GM19324 (cell line): Measurements from ENCODE around the gene CCL5.

Experiments
- ATAC-seq: cut with Tn5 transposase; IDR thresholded peaks from one replicate; pipeline ENCODE4 v1.9.1; 2021; ENCODE audit warnings: mild to moderate bottlenecking, moderate library complexity; ENCODE audit not compliant: unreplicated experiment, low FRiP score

Gene CCL5

DNA sequence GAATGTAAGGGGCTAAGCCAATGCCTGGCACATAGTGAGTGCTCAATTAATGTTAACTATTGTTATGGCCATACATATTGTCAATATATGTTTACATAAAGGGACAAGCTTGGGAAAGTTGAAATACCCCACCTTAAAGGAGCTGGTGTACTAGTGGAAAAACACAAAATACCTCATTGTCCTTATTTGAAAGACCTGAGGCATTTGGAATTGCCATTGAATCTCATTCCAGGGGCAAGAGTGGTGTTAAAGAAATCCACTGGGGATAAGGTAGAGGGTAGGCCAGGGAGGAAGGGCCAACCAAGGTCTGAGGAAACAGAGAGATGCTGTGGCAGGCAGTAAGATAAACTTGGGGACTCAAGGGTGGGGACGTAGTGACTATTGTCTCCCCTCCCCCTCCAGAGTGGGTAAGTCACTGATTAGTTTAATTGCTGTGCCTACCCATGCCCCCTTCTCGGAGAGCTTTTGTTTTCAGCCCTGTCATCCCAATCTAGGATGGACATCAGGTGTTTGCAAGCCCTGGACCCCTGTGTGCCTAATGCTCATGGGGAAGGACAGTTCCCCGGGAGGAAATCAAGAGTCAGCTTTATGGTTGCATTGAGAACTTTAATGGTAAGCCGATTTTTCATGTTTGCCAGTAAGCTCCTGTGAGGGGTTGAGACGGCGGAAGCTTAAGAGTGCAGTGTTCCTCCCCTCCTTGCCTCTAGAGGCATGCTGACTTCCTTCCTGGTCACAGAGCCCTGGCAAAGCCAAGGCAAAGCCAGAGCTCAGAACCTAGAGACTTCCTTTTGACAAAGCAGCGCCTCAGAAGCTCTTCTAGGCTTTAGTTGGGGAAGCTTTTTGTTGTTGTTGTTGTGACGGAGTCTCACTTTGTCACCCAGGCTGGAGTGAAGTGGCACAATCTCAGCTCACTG lies 9.0 kb downstream of the CCL5 start:
- no peak for ATAC-seq

- no peak for ATAC-seq
Measured at GRCh38 chr17:35868737-35869136, 11.4 kb downstream of the CCL5 start, which contains the start of gene HEATR9. TSS of gene HEATR9 (minus strand) at chr17:35868891. CDS start at chr17:35868742, 149 bp downstream.

GRCh38 chr17:35867574-35867973 lies 12.6 kb downstream of the CCL5 start:
- ATAC-seq, result no peak

- no peak for ATAC-seq
Measured at GRCh38 chr17:35866341-35866950, 13.7 kb downstream of the CCL5 start.

GRCh38 chr17:35865412-35866340 lies 14.5 kb downstream of the CCL5 start:
- ATAC-seq, result no peak

DNA sequence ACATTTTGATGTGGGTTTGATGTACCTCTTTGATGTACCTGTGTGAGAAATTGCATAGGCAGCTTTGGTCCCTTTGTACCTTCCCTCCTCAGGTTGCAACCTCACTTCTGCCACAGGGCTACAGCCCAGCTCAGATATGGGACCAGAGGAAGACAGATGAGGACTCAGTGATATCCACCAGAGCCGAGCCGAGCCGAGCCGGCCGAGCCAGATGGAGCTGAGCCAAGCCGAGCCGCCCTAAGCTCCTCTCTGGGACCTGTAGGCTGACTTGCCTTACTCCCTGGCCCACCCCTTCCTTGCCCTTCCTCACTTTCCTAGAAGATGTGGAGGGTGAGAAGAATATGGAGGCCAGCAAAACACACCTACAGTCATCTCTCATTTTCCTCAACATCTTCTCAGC lies 15.3 kb downstream of the CCL5 start:
- ATAC-seq, result no peak

DNA sequence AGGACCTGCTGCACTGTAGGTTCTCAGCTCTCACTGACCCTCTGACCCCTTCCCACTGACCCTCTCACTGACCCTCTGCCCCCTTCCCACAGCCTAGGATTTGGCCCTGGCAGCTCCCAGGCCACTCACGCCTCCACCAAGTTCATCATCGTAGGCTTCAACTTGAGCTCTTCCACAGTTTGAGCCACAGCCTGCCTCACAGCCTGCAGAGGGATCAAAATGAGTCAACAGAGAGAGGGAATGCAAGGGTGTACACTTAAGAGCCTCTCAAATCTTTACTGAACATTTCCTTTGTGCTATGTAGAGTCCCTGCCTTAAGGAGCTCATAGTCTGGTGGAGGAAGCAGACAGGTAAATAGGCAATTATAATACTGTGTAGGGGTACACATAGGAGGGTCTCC lies 23.6 kb downstream of the CCL5 start:
- no peak for ATAC-seq

- no peak for ATAC-seq
Measured at GRCh38 chr17:35855965-35856364, 24.2 kb downstream of the CCL5 start.

GRCh38 chr17:35849469-35850348 lies 30.5 kb downstream of the CCL5 start:
- ATAC-seq, result no peak

GRCh38 chr17:35847633-35848373 lies 32.4 kb downstream of the CCL5 start:
- ATAC-seq, result no peak

DNA sequence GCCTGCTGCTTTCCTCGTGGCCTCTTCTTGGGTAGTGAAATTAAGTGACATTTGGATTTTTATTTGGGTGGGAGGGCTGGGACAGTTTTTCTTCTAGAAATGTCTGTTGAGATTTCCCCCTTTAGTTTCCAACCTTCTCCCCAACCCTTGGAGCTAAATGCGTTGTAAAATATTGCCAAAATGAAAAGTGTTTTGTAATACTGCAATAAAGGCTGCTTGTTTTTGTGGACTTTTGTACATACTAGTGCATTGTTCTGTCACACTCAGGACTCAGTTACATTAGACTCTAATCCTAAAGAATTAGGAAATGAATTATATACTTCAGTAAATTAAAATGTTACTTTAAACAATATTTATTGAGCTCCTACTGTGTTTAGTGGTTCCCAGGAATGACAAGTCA lies 33.2 kb downstream of the CCL5 start:
- ATAC-seq, result no peak

- ATAC-seq, result no peak
Measured at GRCh38 chr17:35846055-35846809, 33.9 kb downstream of the CCL5 start.

- no peak for ATAC-seq
Measured at GRCh38 chr17:35844547-35844946, 35.6 kb downstream of the CCL5 start.

DNA sequence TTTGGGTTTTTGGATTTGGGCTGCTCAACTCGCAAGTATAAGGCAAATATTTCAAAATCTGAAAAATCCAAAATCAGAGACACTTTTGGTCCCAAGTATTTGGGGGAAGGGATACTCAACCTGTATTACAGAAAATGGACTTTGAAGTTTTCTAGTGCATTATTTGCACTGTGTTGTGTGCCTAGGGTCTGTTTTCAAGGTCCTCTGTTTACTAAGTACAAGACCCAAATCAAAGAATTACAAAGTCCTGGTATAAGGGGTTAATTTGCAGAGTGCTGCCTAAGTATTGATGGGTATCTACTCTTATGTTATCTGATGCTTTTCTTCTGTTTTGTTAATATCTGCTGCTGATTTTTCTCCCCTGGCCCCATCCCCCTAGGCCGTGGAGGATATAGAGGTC lies 36.5 kb downstream of the CCL5 start:
- ATAC-seq, result no peak

DNA sequence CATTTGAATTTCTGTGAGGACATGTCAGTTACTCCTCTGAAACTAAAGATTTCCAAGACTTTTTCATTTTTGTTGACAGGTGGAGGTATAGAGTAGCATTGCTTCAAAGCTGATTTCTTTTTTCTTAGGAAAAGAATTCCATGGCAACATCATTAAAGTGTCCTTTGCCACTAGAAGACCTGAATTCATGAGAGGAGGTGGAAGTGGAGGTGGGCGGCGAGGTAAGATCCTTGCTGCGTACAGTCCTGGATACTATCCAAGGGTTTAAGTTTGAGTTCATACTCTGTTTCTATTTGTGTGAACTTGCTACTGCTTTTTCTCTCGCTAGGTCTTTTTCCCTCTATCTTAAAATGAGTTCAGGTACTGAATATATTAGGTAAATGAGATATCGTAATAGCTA lies 37.9 kb downstream of the CCL5 start:
- ATAC-seq, result no peak

DNA sequence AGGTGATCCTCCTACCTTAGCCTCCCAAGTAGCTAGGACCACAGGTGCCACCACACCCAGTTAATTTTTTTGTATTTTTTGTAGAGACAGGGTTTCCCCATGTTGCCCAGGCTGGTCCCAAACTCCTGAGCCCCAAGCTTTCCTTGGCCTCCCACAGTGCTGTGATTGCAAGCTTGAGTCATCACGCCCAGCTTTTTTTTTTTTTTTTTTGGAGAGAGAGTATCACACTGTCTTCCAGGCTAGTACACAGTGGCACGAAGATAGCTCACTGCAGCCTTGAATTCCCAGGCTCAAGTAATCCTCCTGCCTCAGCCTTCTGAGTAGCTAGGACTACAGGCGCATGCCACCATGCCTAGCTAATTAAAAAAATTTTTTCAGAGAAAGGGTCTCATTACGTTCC lies 38.7 kb downstream of the CCL5 start:
- ATAC-seq, result no peak

- no peak for ATAC-seq
Measured at GRCh38 chr17:35841101-35841500, 39.1 kb downstream of the CCL5 start.

GRCh38 chr17:35825206-35825605 lies 55.0 kb downstream of the CCL5 start:
- ATAC-seq, result no peak
